A673 (cell line): ENCODE data around the gene ELK4. TPM values are rescaled to one million over a fixed set of nuclear protein-coding genes. Genes with fewer than 3 reads are reported as not detected.

Experiments used
- BruUV-seq: library from RNA; stranded (reverse); fragments of 400-500 nt; replicated peaks from 2 replicates; lab custom pipeline; 2021; lab: Mats Ljungman, UMichigan
- CTCF ChIA-PET: fragments of 300-600 bp; sonication (Branson Sonifier 250); formaldehyde crosslinking; loops from one replicate; lab custom pipeline; 2022; ENCODE audit warnings: antibody characterized with exemption; lab: Charles Lee
- POLR2A ChIA-PET: fragments of 300-600 bp; sonication (Branson Sonifier 250); formaldehyde crosslinking; loops from one replicate; lab custom pipeline; 2022; ENCODE audit warnings: antibody characterized with exemption; ENCODE audit not compliant: low non-redundant PET; lab: Charles Lee
- DNase-seq: peaks from one replicate; pipeline ENCODE4 v3.0.0-alpha.2; 2015; ENCODE audit warnings: low spot score
- H3K27ac ChIP-seq: fragments of 200-600 bp; sonication (generic); 2 replicates; pipeline ENCODE4 v1.5.1; 2016; ENCODE audit warnings: mixed run types, low read depth, mild to moderate bottlenecking, mixed read lengths, antibody characterized with exemption, low read length; ENCODE audit not compliant: poor library complexity, severe bottlenecking
- H3K27me3 ChIP-seq: fragments of 200-600 bp; sonication (generic); replicated peaks from 2 replicates; pipeline ENCODE4 v1.6.1; 2017; ENCODE audit warnings: mixed run types, low read depth, mild to moderate bottlenecking, mixed read lengths, antibody characterized with exemption, low read length; ENCODE audit not compliant: insufficient read depth, poor library complexity
- H3K36me3 ChIP-seq: fragments of 200-600 bp; sonication (generic); 2 replicates; pipeline ENCODE4 v1.6.1; 2016; ENCODE audit warnings: mixed run types, mild to moderate bottlenecking, mixed read lengths, antibody characterized with exemption, low read length; ENCODE audit not compliant: insufficient read depth, poor library complexity, severe bottlenecking
- H3K4me1 ChIP-seq: fragments of 200-600 bp; sonication (generic); 2 replicates; pipeline ENCODE4 v1.6.1; 2017; ENCODE audit warnings: mixed run types, mild to moderate bottlenecking, mixed read lengths, antibody characterized with exemption, low read length; ENCODE audit not compliant: insufficient read depth, poor library complexity, severe bottlenecking
- H3K4me3 ChIP-seq: fragments of 200-600 bp; sonication (generic); 2 replicates; pipeline ENCODE4 v1.5.1; 2016; ENCODE audit warnings: low read depth, mixed run types, mild to moderate bottlenecking, mixed read lengths, low read length; ENCODE audit not compliant: poor library complexity, severe bottlenecking
- H3K9me3 ChIP-seq: fragments of 200-600 bp; sonication (generic); 2 replicates; pipeline ENCODE4 v1.6.1; 2016; ENCODE audit warnings: mixed run types, low read depth, mild to moderate bottlenecking, mixed read lengths, antibody characterized with exemption, low read length; ENCODE audit not compliant: poor library complexity, severe bottlenecking
- CTCF ChIP-seq: fragments of 300-800, 200-600 bp; sonication (generic); conservative IDR thresholded peaks from 2 replicates; pipeline ENCODE4 v1.5.1; 2017; ENCODE audit warnings: low read depth, mild to moderate bottlenecking, antibody characterized with exemption, low read length, moderate library complexity, mixed read lengths
- EZH2 ChIP-seq: fragments of 200-600 bp; sonication (generic); IDR thresholded peaks from 2 replicates; pipeline ENCODE4 v1.6.1; 2017; ENCODE audit warnings: borderline replicate concordance, low read depth, mild to moderate bottlenecking, mixed read lengths, antibody characterized with exemption, low read length; ENCODE audit not compliant: poor library complexity, severe bottlenecking
- intact Hi-C: fragments of 100-400 bp; cut with micrococcal nuclease; formaldehyde crosslinking; loops from one replicate; pipeline ENCODE4 v1.10.0; 2022; ENCODE audit not compliant: unreplicated experiment
- total RNA-seq: library from RNA; stranded (reverse); gene quantifications from 2 replicates; pipeline ENCODE4 v1.2.3, GENCODE V29; 2021

Gene ELK4
- total RNA-seq, 1 experiment from 2014 or later = 38.2 TPM

GRCh38 chr1:205667909-205668643, 36.3 kb upstream of the ELK4 start:
- POLR2A ChIA-PET = no interaction called here
- Histone ChIP-seq H3K36me3 (no peaks in the 10 kb centered on the region), H3K4me3 (no peak overlapping the region), H3K4me1 (no peaks in the 10 kb centered on the region), H3K27ac (no peak overlapping the region), H3K9me3 (no peaks in the 10 kb centered on the region), H3K27me3 (no peaks in the 10 kb centered on the region)
- no peak for DNase-seq
- intact Hi-C loops = no loop called here
- BruUV-seq = no TSS peak
- CTCF ChIA-PET = interaction anchor here (1.2 kb wide), 1 partner anchor 11 kb away, joined by 4 read pairs; no protein-coding TSS in a partner anchor
- TF ChIP-seq EZH2 (no peak), CTCF (no peak)

GRCh38 chr1:205666372-205667166, 34.8 kb upstream of the ELK4 start:
- Histone ChIP-seq H3K9me3 (no peaks in the 10 kb centered on the region), H3K4me1 (no peaks in the 10 kb centered on the region), H3K27ac (no peak overlapping the region), H3K27me3 (no peaks in the 10 kb centered on the region), H3K36me3 (no peaks in the 10 kb centered on the region), H3K4me3 (no peak overlapping the region)
- ChIA-PET CTCF (no interaction called here), POLR2A (no interaction called here)
- TF ChIP-seq CTCF (no peak), EZH2 (no peak)
- intact Hi-C loops = no loop called here
- no TSS peak for BruUV-seq
- no peak for DNase-seq

- intact Hi-C loops = no loop called here
- TF ChIP-seq EZH2 (no peak), CTCF (no peak)
- Histone ChIP-seq H3K36me3 (no peaks in the 10 kb centered on the region), H3K4me1 (no peaks in the 10 kb centered on the region), H3K4me3 (no peak overlapping the region), H3K27me3 (no peaks in the 10 kb centered on the region), H3K27ac (no peak overlapping the region), H3K9me3 (no peaks in the 10 kb centered on the region)
- ChIA-PET POLR2A (no interaction called here), CTCF (no interaction called here)
- no peak for DNase-seq
- BruUV-seq = no TSS peak
Observed at GRCh38 chr1:205665201-205666045, 33.6 kb upstream of the ELK4 start.
